Activated CD4-positive, alpha-beta T cell treated with anti-CD3 and anti-CD28 coated beads for 24 hours (primary cell): Measurements from ENCODE around the gene ESYT3.
"Not testable (repeated sequence)": the region's sequence is repeated elsewhere in the genome, so short reads cannot be mapped to it uniquely, and the experiment has no call there.

Experiments
- DNase-seq, 2 donors: peaks; one replicate each; pipeline ENCODE4 v3.0.0-alpha.2; 2020; ENCODE audit warnings: low read depth in 2 of 2

ESYT3 gene

DNA sequence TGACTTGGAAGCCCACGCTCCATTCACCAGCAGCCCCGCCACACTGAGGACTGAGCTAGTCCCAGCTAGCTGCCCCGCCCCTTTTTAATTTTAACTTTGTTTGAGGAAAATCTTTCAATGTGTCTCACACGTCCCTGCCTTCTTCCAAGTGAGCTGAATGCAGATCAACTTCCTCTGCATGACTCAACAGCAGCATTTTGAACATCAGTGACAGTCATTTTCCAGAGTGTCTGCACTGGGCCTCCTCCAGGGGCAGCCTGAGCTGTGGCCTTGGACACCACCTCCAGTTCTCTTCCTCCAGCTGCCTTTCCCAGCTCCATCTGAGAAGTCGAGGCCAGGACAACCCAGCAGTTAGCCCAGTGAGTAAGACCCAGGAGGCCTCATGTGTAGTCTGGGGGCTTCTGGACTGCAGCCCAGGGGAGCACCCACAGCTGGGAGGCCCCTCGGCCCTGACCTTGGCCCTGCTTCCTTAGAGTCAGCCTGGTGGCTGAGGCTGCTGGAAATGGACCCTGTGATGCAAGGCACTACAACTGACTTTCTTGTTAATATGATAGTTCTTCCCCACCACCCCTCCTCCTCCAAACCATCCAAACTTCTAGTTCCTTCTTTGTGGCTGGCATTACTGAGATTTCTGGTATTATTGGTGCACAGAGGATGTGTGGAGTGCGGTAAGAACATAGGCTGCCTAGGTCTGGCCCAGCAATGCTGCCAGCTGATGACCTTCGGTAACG lies 21.4 kb upstream of the ESYT3 start:
- DNase-seq = no peak

- not testable (repeated sequence) for DNase-seq
Measured at GRCh38 chr3:138416236-138416635, 18.2 kb upstream of the ESYT3 start.

GRCh38 chr3:138417559-138417982 lies 16.8 kb upstream of the ESYT3 start:
- peak; percentile 48 to 59 for DNase-seq

DNA sequence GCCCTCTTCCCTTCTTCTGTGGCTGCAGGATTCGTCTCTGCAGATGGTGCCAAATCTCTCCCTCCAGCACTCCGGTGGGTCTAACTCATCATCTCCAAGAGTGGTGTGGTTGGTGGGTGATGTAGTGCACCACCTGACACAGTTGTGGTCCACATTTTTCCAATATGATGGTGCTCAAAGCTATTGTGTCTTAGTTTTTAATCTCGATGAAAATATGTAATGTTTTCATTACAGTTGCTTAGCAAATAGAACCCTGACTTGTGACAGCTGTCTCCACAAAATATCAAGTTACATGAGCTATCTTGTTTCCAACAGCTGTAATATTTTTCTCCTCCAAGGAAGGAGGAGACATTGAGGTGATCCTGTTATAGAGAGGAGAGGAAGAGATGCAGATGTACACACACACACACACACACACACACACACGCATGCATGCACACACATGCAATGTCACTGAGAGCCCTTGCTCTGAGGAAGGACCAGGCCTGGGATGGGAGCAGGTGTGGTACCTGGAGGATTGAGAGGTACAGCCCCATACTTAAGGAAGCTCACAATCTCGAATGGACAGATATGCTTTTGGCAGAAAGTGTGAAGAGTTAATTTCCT lies 15.7 kb upstream of the ESYT3 start:
- no peak for DNase-seq

- no peak for DNase-seq
Measured at GRCh38 chr3:138423316-138423715, 11.1 kb upstream of the ESYT3 start.

GRCh38 chr3:138424323-138424722 lies 10.1 kb upstream of the ESYT3 start:
- DNase-seq = no peak

DNA sequence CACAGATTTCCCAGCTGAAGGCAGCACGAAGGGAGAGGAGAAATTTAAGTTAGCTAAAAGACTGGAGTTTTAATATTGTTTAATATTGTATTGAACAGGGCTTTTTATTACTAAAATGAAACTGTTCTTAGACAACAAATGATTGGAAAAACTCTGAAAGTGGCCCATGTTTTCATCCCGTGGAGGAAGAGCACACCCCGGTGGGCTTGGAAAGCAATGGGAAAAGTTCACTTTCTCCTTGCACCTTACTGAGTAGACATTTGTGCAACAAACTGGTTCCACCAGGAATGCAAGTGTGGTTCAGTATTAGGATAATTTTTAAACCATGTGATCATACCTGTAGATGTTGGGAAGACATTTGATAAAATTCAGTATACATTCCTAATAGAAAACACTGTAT lies 8.2 kb upstream of the ESYT3 start:
- no peak for DNase-seq

DNA sequence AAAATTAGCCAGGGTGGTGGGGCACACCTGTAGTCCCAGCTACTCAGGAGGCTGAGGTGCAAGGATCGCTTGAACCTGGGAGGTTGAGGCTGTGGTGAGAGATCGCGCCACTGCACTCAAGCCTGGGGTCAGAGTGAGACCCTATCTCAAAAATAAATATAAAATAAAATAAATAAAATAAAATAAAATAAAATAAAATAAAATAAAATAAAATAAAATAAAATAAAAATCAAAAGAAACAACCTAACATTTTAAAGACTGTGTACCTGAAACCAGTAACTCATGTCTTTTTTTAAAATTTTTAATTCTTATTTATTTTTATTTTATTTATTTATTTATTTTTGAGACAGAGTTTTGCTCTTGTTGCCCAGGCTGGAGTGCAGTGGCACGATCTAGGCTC lies 7.7 kb upstream of the ESYT3 start:
- not testable (repeated sequence) for DNase-seq

DNA sequence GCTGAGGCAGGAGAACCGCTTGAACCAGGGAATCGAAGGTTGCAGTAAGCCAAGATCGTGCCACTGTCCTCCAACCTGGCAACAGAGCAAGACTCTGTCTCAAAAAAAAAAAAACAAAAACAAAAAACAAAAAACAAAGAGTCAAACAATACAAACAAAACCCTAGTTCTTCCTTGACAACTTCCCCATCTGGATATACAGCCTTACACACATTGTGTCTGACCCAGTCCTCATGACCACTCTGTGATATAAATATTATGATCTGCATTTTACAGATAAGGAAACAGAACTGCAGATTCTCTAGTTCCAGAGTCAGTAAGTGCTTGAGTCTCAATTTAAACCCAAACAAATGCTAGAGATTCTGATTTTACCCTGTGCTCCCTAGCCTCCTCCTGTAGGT lies 4.8 kb upstream of the ESYT3 start:
- no peak for DNase-seq

DNA sequence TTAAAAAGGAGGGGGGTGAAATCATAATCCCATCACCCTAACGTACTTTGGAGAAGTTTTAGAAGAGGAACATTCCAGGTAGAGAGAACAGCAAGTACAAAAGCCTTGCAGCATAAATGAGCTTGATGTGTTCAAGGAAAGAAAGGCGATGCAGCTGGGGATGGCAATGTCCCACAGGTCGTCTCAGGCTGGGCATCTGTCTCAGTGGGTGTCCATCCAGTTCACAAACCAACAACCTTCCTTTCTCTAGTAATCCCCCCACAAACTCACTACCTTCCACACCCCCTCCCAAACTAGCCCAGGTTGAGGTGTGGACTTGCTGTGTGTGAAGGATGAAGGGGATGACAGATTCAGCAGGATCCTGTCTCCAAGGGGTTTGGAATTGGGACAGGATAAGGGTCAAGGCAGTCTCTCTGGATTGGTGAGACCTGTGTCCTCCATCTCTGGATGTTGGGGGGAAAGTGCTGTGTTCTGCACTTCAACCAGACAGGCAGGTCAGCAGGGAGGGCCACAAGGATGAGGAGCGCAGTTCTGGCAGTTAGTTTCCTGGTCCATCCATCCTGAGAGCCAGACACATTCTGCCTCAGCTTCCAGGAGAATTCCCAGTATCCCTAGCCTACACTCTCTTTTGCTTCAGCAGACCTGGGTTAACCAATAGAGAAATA lies 1.7 kb upstream of the ESYT3 start:
- DNase-seq = no peak

GRCh38 chr3:138433892-138434275 lies 532 bp upstream of the ESYT3 start:
- DNase-seq = no peak

DNA sequence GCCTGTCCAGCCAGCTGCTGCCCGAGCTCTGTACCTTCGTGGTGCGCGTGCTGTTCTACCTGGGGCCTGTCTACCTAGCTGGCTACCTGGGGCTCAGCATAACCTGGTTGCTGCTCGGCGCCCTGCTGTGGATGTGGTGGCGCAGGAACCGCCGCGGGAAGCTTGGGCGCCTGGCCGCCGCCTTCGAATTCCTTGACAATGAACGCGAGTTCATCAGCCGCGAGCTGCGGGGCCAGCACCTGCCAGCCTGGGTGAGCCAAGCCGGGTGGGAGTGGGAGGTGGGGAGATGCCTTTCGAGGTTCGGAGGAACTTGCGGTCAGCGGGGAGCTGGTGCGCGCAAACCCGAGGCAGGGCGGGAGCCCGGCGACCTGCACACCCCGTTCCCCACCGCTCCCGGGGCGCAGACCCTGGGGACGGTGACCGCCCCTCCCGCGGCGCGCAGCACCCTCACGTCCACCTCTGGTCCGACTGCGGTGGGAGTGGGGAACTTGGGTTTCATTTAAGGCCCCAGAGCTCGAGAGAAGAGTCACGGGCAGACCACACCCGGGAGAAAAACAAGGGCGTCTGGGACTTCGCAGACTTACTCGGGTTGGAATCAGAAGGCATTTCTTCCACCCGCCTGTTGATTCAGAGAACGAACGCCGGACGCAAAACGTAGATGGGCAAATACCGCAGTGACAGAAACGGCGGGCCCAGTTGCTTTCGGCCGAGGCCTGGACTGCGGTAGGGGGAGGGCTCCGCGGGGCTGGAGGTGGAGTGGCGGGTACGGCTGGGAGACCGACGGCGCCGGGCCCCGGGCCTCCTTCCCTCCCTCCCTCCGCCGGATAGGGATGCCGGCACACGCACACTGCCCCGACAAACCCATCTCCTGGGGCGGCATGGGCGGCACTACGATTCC lies 708 bp downstream of the ESYT3 start:
- DNase-seq = peak in 1 of 2 donors; percentile 19

DNA sequence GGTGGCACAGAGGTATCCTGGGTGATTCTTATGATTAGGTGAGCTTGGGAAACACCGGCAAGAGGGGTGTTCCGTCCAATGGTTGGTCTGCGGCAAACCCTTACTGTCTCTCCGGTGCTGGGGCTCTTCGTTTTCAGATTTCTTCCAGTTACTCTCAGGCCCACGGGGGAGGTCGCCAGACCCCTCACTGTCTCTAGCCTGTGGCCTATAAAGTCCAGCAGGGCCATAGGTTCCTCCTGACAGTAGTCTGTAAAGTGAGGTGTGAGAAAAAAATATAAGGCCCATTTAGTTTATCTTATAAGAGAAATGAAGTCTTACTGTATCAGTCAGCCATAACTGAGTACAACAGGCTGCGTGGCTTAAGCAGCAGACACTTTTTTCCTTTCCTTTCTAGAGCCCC lies 1.4 kb downstream of the ESYT3 start:
- DNase-seq = no peak

DNA sequence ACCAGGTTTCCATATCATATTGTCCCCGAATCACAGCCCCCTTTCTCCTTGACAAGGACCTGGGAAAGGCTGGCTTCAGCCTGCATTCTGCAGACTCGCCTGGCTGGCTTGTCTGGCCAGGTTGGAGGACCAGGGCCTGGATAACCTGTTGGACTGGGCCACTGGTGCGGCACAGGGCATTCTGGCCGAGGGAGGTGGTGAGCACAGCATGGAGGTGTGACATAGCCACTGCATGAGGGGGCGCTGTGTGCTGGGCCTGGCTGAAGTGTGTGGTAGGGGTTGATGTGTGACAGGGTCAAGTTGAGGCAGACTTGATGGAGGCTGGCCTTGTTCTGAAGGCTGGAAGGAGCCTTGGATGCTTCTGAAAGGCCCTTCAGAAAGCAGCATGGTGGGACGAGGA lies 2.9 kb downstream of the ESYT3 start:
- DNase-seq = no peak

DNA sequence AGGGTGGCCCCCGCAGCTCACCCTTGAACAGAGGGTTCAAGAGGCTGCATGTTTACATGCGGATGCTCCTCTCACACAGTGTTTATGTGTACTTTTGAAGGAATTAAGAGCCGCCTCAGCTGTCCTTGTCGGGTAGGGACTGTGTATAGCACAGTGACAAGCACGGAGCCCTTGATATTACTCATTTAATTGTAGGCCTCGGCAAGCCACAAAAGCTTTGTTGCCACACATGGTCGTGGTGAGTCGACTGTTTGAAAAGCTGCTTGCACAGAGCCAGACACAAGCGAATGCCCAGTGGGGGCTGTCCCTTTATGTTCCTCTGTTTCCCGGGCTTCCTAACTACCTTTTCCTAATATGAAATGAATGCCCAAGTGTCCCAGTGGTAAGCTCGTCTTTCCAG lies 4.5 kb downstream of the ESYT3 start:
- no peak for DNase-seq

DNA sequence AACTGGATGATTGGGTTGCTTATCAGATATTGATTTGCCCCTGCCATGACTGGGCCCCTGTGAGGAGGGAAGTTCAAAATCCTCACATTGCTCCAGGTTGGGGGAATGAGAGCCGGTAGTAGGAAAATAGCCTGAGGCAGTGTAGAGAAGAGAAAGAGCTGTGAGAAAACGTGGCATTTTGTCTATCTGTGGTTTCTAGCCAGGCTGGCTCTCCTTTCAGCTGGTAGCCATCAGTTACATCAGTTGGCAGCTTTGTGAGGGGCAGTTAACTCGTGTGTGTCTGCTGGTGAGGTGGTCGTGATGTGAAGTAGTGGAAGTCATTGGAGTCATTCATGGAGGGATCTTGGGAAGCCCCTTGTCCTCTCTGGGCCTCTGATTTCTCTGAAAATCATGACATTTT lies 5.2 kb downstream of the ESYT3 start:
- no peak for DNase-seq

DNA sequence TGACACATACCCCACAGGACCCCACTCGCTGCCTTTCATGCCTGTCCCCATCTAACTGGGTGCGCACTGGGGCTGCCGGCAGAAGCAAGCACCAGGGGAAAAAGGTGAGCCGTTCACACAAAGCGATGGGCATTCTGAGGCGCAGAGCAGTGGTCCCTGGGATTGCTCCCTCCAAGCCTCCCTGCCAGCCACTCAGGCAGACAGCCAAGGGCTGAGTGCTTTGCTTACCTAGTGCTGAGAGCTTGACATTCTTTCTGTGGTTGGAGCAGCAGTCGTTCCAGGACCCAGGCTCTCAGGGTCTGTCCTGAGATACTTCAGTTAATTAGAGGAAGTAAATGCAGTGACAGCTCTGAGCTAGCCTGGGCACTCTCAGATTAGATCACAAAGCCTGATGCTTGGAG lies 5.7 kb downstream of the ESYT3 start:
- DNase-seq = no peak

DNA sequence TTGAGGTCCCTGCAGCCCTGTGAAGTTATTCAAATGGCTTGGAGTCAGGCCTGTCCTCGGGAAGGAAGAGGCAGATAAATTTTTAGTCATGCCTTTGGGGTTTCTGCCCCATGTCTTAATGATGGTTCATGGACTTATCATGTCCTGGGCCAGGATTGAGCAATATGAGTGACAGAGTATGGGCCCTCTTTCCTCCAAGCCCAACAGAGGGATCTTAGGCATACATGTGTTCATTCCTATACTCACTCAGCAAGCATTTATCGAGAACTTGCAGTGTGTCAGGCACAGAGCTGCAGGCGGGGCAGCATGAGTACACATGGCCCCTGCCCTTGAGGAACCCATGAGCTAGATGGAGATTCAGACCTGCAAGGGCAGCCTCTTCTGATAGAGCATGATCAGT lies 6.2 kb downstream of the ESYT3 start:
- no peak for DNase-seq

DNA sequence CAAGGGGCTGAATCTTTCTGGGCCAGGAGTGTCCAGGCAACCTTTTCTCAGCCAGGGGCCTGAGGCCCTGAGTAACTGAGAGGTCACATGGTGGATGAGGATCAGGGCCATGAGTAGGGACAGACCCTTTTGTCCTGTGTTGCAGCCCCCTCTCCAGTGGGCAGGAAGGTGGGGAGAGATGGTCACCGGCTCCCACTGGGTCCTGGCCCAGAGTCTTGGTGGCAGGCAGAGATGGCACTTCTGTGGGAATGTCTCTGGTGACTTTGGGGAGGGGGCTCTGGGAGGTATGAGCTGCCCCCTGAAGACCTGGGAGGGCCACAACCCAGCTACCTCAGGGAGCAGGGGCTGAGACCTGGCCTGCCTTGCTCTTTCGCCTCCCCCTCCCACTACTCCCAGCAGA lies 6.8 kb downstream of the ESYT3 start:
- DNase-seq = no peak

GRCh38 chr3:138441742-138442141 lies 7.3 kb downstream of the ESYT3 start:
- no peak for DNase-seq

DNA sequence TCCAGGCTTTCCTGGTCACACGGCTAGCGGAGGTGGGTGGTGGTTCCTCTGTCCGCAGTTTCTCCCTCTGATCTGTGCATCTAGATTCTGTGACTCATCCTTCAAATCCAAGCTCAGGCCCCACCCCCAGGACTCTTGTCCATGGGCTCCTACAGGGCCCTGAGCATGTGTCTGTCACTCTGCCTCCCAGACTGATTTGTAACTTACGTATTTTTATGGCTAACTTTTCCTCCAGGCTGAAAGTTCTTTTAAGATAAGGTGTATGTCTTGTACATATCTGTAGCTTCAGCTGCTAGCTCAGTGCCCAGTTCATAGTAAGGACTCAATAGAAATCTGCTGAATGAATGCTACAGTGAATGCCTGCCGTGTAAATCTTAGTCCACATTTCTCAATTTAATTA lies 8.0 kb downstream of the ESYT3 start:
- no peak for DNase-seq

DNA sequence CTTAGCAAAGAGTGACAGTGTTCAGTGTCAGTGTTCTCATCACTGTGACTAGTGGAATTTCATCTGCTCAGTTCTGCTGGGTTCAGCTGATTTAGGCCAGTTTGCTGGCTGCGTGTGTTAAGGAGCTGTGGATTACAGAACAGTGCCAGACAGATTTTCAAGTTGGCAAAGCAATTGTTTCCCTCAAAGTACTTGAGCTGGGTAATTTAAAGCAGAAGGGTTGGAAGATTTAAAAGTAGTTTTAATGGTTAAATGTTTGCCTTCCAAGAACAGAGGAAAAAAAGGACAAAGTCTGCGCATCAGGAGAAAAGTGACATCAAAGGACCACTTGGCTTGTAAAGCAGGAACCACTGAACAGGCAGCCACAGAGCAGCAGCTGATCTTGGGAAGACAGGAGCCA lies 8.7 kb downstream of the ESYT3 start:
- no peak for DNase-seq
